Psoas muscle (tissue), 8 donors: ENCODE results near the gene TRIM40. TPM values are rescaled to one million over a fixed set of nuclear protein-coding genes. Genes with fewer than 3 reads are reported as not detected.

ENCODE experiments used
- ATAC-seq, 4 donors: fragments of 200-7000 bp; cut with Tn5 transposase; one replicate each; pipeline ENCODE4 v1.9.1; 2020; ENCODE audit warnings: moderate library complexity in 3 of 4, mild to moderate bottlenecking in 2 of 4
- DNase-seq, 2 donors: peaks; one replicate each; pipeline ENCODE4 v3.0.0-alpha.2; 2020
- H3K27ac ChIP-seq: fragments of 200-600 bp; one replicate; pipeline ENCODE4 v1.8.0; 2022
- H3K27me3 ChIP-seq, 3 donors: fragments of 200-600 bp in 1 of 3; one replicate each; pipeline versions ENCODE4 v1.6.1 to v1.8.0; 2013 to 2022; ENCODE audit warnings: low read length in 2 of 3, mild to moderate bottlenecking in 2 of 3, moderate library complexity in 1 of 3; ENCODE audit not compliant: insufficient read depth in 3 of 3
- H3K36me3 ChIP-seq, 2 donors: fragments of 200-600 bp in 1 of 2; one replicate each; pipeline versions ENCODE4 v1.6.1 to v1.8.0; 2013 to 2022; ENCODE audit warnings: low read depth in 1 of 2, mild to moderate bottlenecking in 1 of 2, moderate library complexity in 1 of 2; ENCODE audit not compliant: insufficient read depth in 1 of 2
- H3K4me1 ChIP-seq: fragments of 200-600 bp; one replicate; pipeline ENCODE4 v1.8.0; 2022
- H3K4me3 ChIP-seq: fragments of 200-600 bp; one replicate; pipeline ENCODE4 v1.8.0; 2022; ENCODE audit warnings: mild to moderate bottlenecking
- H3K9me3 ChIP-seq: fragments of 200-600 bp; one replicate; pipeline ENCODE4 v1.8.0; 2022
- CTCF ChIP-seq: fragments of 200-600 bp; IDR thresholded peaks from one replicate; pipeline ENCODE4 v1.8.0; 2022; ENCODE audit warnings: antibody characterized with exemption
- WGBS, 3 donors: extraction: QIAGEN DNeasy Blood & Tissue Kit; methylation state at CpG; one replicate each; pipeline versions ENCODE4 v1.1.6 to v1.1.7; 2013; 5-methylcytosine and 5-hydroxymethylcytosine counted together
- intact Hi-C, 2 donors: fragments of 100-400 bp; cut with DNase I; formaldehyde crosslinking; loops; one replicate each; pipeline versions ENCODE4 v1.11.0 to v1.14.2; 2022
- polyA plus RNA-seq, 3 donors: library from polyadenylated mRNA; stranded (reverse); fragments of 200-250 nt; gene quantifications; one replicate each; pipeline ENCODE4 v1.2.3, GENCODE V29; 2013
- total RNA-seq, 4 donors: library from RNA; stranded (reverse); fragmentation: NEBNext Ultra II Directional in 2 of 4; extraction: Animal tissue kit (Norgen Biotek cat#: 25700) in 2 of 4; gene quantifications; one replicate each; pipeline versions ENCODE4 v1.2.1 to v1.2.4, GENCODE V29; 2021 to 2023
- donor health status: healthy with polysubstance abuse.
- donor health status: DM: no; HTN: no; CAD: no; lungs with moderate emphysema.
- donor health status: Bipolar disorder and iron deficiency.
- donor health status: healthy.
- donor health status: DM: yes; HTN: yes; CAD: no.
- donor health status: DM: no; HTN: no; CAD: no.
- donor health status: DM: no; HTN: no; CAD: no.
- donor health status: DM: yes; HTN: yes; CAD: no.

Gene TRIM40
- total and polyA plus RNA-seq, 7 donors: 0.03 TPM; not detected in 6

GRCh38 chr6:30093951-30094661 is 41.8 kb upstream of the TRIM40 start:
- H3K27ac ChIP-seq: no peak overlapping the region
- ATAC-seq (no peak), DNase-seq (no peak)
- no peaks in the 10 kb centered on the region for H3K36me3 ChIP-seq
- no peak overlapping the region for H3K4me3 ChIP-seq
- no peak for TF ChIP-seq CTCF
- no peaks in the 10 kb centered on the region for H3K4me1 ChIP-seq
- 66 to 76% (median 75%) methylated on average over 5 of the region's 5 CpGs for WGBS, 3 donors
- intact Hi-C loops: no loop called here
- H3K9me3 ChIP-seq: no peaks in the 10 kb centered on the region
- H3K27me3 ChIP-seq: peaks cover 0 to 68% (median 9%) of the 10 kb centered on the region in 3 donors

GRCh38 chr6:30096829-30097228 is 39.1 kb upstream of the TRIM40 start:
- intact Hi-C loops: no loop called here
- DNase-seq (no peak), ATAC-seq (no peak)
- Histone ChIP-seq H3K27ac (no peak overlapping the region), H3K9me3 (no peaks in the 10 kb centered on the region), H3K36me3 (no peaks in the 10 kb centered on the region), H3K4me1 (peaks cover 16% of the 10 kb centered on the region), H3K4me3 (no peak overlapping the region), H3K27me3 (peaks cover 0 to 83% (median 17%) of the 10 kb centered on the region in 3 donors)
- 40 to 52% (median 52%) methylated on average over 1 of the region's 1 CpG for WGBS, 3 donors
- TF ChIP-seq CTCF: no peak

GRCh38 chr6:30097902-30098768 is 37.8 kb upstream of the TRIM40 start:
- WGBS, 3 donors: 66 to 81% (median 72%) methylated on average over 4 of the region's 4 CpGs
- intact Hi-C loops: no loop called here
- no peak for TF ChIP-seq CTCF
- Histone ChIP-seq H3K4me3 (no peak overlapping the region), H3K9me3 (no peaks in the 10 kb centered on the region), H3K27ac (no peak overlapping the region), H3K27me3 (peaks cover 0 to 70% (median 15%) of the 10 kb centered on the region in 3 donors), H3K4me1 (peaks cover 24% of the 10 kb centered on the region), H3K36me3 (no peaks in the 10 kb centered on the region)
- no peak for DNase-seq
- no peak for ATAC-seq

- no peak for TF ChIP-seq CTCF
- no peak for DNase-seq
- no peak for ATAC-seq
- peaks cover 24% of the 10 kb centered on the region for H3K4me1 ChIP-seq
- no peaks in the 10 kb centered on the region for H3K9me3 ChIP-seq
- no peaks in the 10 kb centered on the region for H3K36me3 ChIP-seq
- WGBS, 3 donors: 28 to 33% (median 32%) methylated on average over 8 of the region's 8 CpGs
- H3K27me3 ChIP-seq: peaks cover 0 to 59% (median 15%) of the 10 kb centered on the region in 3 donors
- no peak overlapping the region for H3K27ac ChIP-seq
- peak overlapping the region; percentile 58 for H3K4me3 ChIP-seq
- intact Hi-C loops: loop anchor here in 1 of 2 donors (2.0 to 5.0 kb wide), 2 partner anchors 31 to 72 kb away; no protein-coding TSS in a partner anchor
Observed at GRCh38 chr6:30100154-30100553, 35.8 kb upstream of the TRIM40 start.
